Measurements from ENCODE around the gene PIGU. TPM values are rescaled to one million over a fixed set of nuclear protein-coding genes. Genes with fewer than 3 reads are reported as not detected.

Gene PIGU
- total and polyA plus RNA-seq, 2 of the 13 experiments (the other 11 are each of a cell fraction or from before 2014, with no cell fraction given) = 45.5 to 231 TPM

DNA sequence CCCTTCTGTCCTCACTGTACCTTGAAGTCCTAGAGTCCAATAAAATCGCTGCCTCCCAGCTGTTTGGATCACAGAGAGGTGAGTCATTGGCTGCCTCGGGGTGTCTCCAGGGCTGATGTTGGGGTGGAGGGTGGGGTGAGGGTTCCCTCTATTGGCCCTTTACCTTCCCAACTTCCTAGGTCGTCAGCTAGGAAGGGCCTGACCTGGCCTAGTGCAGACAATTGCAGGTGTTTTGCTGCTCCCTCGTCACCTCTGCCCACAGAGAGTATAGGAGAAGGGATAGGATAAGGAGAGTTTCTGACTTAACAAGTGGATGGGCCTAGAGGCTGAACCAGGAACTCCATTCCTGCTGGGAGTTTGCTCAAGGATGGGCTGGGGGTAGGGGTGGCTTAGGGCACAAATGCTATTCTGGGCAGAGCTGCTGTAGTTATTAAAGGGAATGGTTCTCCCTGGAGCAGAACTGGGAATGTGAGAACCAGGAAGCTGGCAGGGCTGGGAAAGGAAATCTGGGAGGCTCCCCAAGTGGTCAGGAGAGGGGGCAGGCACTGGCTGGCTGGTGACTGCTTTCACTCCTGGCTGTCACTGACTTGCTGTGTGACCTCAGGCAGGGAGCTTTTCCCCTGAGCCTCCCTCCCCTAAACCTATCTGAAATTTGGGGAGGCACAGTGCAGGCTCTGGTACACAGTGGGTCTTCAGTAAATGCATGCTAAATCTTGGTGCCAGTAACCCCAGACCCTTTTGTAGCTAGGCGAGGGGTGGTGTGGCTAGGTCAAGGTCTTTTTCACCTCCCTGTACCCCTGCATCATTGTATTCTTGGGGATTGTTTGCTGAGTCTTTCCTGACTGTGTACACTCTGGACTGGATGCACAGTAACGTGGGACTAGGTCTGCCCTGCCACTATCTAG lies 28.8 kb upstream of the PIGU start (continued):
- TF ChIP-seq LCORL (IDR thresholded peaks at IDR 0.05) (no peak), LCORL (CRISPR knock-in tag; IDR thresholded peaks at IDR 0.05) (peak; percentile 71), SIN3A (IDR thresholded peaks at IDR 0.05; ENCODE audit: borderline replicate concordance, low read depth, low read length) (peak; percentile 31; the same call in 1 of the 2 replicates), HOXD1 (CRISPR knock-in tag; IDR thresholded peaks at IDR 0.05) (no peak), ZNF510 (CRISPR knock-in tag; IDR thresholded peaks at IDR 0.05; ENCODE audit: low read depth) (no peak; the same call in 1 of the 2 replicates), ZNF557 (CRISPR knock-in tag; IDR thresholded peaks at IDR 0.05) (peak; percentile 3; the same call in 1 of the 2 replicates), FOSL1 (CRISPR knock-in tag; IDR thresholded peaks at IDR 0.05; ENCODE audit: borderline replicate concordance) (peak; percentile 59; the same call in 1 of the 2 replicates), FIP1L1 (IDR thresholded peaks at IDR 0.05; ENCODE audit: borderline replicate concordance, insufficient read depth, low read depth, low read length) (0 out of 2 replicates have a peak, but pooled peaks have one; percentile 28), ZNF562 (CRISPR knock-in tag; IDR thresholded peaks at IDR 0.05; ENCODE audit: borderline replicate concordance) (no peak), IRF2 (CRISPR knock-in tag; IDR thresholded peaks at IDR 0.05) (no peak), POLR2G (IDR thresholded peaks at IDR 0.05; ENCODE audit: low read depth, low read length) (peak; percentile 37), POLR2A (IDR thresholded peaks at IDR 0.05; ENCODE audit: insufficient read depth in 1 of 2, low read depth in 2 of 2, low read length in 2 of 2) (peak in 1 of 2 experiments; percentile 10; a peak in 2 of 4 replicates), HDAC6 (IDR thresholded peaks at IDR 0.05; ENCODE audit: low read depth, low read length) (no peak), YEATS4 (CRISPR knock-in tag; IDR thresholded peaks at IDR 0.05; ENCODE audit: borderline replicate concordance) (no peak)
- TF ChIP-seq, protein P1, sequence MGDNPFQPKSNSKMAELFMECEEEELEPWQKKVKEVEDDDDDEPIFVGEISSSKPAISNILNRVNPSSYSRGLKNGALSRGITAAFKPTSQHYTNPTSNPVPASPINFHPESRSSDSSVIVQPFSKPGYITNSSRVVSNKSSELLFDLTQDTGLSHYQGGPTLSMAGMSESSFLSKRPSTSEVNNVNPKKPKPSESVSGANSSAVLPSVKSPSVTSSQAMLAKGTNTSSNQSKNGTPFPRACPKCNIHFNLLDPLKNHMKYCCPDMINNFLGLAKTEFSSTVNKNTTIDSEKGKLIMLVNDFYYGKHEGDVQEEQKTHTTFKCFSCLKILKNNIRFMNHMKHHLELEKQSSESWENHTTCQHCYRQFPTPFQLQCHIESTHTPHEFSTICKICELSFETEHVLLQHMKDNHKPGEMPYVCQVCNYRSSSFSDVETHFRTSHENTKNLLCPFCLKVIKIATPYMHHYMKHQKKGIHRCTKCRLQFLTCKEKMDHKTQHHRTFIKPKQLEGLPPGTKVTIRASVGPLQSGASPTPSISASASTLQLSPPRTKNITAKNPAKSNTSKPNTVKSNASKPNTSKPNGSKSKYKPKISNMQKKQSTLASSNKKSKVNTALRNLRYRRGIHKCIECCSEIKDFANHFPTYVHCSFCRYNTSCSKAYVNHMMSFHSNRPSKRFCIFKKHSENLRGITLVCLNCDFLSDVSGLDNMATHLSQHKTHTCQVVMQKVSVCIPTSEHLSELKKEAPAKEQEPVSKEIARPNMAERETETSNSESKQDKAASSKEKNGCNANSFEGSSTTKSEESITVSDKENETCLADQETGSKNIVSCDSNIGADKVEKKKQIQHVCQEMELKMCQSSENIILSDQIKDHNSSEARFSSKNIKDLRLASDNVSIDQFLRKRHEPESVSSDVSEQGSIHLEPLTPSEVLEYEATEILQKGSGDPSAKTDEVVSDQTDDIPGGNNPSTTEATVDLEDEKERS (CRISPR knock-in tag; IDR thresholded peaks at IDR 0.05) = no peak
- TF ChIP-seq, protein P2, sequence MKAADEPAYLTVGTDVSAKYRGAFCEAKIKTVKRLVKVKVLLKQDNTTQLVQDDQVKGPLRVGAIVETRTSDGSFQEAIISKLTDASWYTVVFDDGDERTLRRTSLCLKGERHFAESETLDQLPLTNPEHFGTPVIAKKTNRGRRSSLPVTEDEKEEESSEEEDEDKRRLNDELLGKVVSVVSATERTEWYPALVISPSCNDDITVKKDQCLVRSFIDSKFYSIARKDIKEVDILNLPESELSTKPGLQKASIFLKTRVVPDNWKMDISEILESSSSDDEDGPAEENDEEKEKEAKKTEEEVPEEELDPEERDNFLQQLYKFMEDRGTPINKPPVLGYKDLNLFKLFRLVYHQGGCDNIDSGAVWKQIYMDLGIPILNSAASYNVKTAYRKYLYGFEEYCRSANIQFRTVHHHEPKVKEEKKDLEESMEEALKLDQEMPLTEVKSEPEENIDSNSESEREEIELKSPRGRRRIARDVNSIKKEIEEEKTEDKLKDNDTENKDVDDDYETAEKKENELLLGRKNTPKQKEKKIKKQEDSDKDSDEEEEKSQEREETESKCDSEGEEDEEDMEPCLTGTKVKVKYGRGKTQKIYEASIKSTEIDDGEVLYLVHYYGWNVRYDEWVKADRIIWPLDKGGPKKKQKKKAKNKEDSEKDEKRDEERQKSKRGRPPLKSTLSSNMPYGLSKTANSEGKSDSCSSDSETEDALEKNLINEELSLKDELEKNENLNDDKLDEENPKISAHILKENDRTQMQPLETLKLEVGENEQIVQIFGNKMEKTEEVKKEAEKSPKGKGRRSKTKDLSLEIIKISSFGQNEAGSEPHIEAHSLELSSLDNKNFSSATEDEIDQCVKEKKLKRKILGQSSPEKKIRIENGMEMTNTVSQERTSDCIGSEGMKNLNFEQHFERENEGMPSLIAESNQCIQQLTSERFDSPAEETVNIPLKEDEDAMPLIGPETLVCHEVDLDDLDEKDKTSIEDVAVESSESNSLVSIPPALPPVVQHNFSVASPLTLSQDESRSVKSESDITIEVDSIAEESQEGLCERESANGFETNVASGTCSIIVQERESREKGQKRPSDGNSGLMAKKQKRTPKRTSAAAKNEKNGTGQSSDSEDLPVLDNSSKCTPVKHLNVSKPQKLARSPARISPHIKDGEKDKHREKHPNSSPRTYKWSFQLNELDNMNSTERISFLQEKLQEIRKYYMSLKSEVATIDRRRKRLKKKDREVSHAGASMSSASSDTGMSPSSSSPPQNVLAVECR (CRISPR knock-in tag; IDR thresholded peaks at IDR 0.05; ENCODE audit: borderline replicate concordance) = no peak; the same call in 1 of the 2 replicates
- TF ChIP-seq, protein P3, sequence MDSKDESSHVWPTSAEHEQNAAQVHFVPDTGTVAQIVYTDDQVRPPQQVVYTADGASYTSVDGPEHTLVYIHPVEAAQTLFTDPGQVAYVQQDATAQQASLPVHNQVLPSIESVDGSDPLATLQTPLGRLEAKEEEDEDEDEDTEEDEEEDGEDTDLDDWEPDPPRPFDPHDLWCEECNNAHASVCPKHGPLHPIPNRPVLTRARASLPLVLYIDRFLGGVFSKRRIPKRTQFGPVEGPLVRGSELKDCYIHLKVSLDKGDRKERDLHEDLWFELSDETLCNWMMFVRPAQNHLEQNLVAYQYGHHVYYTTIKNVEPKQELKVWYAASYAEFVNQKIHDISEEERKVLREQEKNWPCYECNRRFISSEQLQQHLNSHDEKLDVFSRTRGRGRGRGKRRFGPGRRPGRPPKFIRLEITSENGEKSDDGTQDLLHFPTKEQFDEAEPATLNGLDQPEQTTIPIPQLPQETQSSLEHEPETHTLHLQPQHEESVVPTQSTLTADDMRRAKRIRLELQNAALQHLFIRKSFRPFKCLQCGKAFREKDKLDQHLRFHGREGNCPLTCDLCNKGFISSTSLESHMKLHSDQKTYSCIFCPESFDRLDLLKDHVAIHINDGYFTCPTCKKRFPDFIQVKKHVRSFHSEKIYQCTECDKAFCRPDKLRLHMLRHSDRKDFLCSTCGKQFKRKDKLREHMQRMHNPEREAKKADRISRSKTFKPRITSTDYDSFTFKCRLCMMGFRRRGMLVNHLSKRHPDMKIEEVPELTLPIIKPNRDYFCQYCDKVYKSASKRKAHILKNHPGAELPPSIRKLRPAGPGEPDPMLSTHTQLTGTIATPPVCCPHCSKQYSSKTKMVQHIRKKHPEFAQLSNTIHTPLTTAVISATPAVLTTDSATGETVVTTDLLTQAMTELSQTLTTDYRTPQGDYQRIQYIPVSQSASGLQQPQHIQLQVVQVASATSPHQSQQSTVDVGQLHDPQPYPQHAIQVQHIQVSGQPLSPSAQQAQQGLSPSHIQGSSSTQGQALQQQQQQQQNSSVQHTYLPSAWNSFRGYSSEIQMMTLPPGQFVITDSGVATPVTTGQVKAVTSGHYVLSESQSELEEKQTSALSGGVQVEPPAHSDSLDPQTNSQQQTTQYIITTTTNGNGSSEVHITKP (CRISPR knock-in tag; IDR thresholded peaks at IDR 0.05; ENCODE audit: low read depth) = 0 out of 2 replicates have a peak, but pooled peaks have one; percentile 8
